Vagina (tissue), 2 donors: ENCODE measurements around the gene TAF3. TPM values are rescaled to one million over a fixed set of nuclear protein-coding genes. Genes with fewer than 3 reads are reported as not detected.
A peak's percentile ranks its signal among the peaks of the same experiment; 100 is the strongest.

Experiments
- DNase-seq, 2 donors: peaks; one replicate each; pipeline ENCODE4 v3.0.0-alpha.2; 2017; ENCODE audit errors: extremely low spot score in 2 of 2
- H3K27ac ChIP-seq: fragments of 200-600 bp; sonication (generic); one replicate; pipeline ENCODE4 v1.5.1; 2019
- H3K27me3 ChIP-seq: fragments of 200-600 bp; sonication (generic); one replicate; pipeline ENCODE4 v1.5.1; 2019
- H3K36me3 ChIP-seq, 2 donors: fragments of 200-600 bp; sonication (generic); one replicate each; pipeline ENCODE4 v1.5.1; 2017 to 2019
- H3K4me1 ChIP-seq: fragments of 200-600 bp; sonication (generic); one replicate; pipeline ENCODE4 v1.5.1; 2019
- H3K4me3 ChIP-seq, 2 donors: fragments of 200-600 bp; sonication (generic); 1 replicate in 1 of 2; 2 replicates in 1 of 2; pipeline ENCODE4 v1.5.1; 2016 to 2019
- H3K9me3 ChIP-seq: fragments of 200-600 bp; sonication (generic); one replicate; pipeline ENCODE4 v1.5.1; 2019
- CTCF ChIP-seq, 3 experiments: fragments of 450-650 bp in 2 of 3; fragments of 200-600 bp in 1 of 3; sonication (generic) in 1 of 3; IDR thresholded peaks; one replicate each; pipeline ENCODE4 v1.5.1; 2017 to 2019; ENCODE audit warnings: antibody characterized with exemption in 3 of 3, mild to moderate bottlenecking in 2 of 3, moderate library complexity in 2 of 3
- POLR2A ChIP-seq, 2 donors: fragments of 450-650 bp; IDR thresholded peaks; one replicate each; pipeline ENCODE4 v1.6.1; 2017; ENCODE audit warnings: antibody characterized with exemption in 2 of 2, mild to moderate bottlenecking in 2 of 2, moderate library complexity in 2 of 2
- POLR2AphosphoS5 ChIP-seq, 2 donors: sonication (generic); formaldehyde crosslinking; IDR thresholded peaks; one replicate each; pipeline ENCODE4 v1.9.0; 2017; ENCODE audit warnings: antibody characterized with exemption in 2 of 2, mild to moderate bottlenecking in 2 of 2, low read depth in 1 of 2; ENCODE audit not compliant: insufficient read depth in 1 of 2
- intact Hi-C: fragments of 100-400 bp; cut with DNase I; formaldehyde crosslinking; loops from one replicate; pipeline ENCODE4 v1.15.1; 2023
- total RNA-seq: library from RNA; depleted of rRNA; stranded (reverse); fragments of >200 nt; gene quantifications from one replicate; pipeline ENCODE4 v1.2.3, GENCODE V29; 2016

TAF3 gene
- total RNA-seq, 1 donor from 2014 or later = 9.8 TPM

GRCh38 chr10:8013006-8013405 lies 194.7 kb downstream of the TAF3 start:
- DNase-seq = no peak
- Histone ChIP-seq H3K4me1 (no peaks in the 10 kb centered on the region), H3K27ac (no peak overlapping the region), H3K4me3 (no peak overlapping the region), H3K36me3 (peaks cover 0 to 29% of the 10 kb centered on the region in 2 donors), H3K27me3 (no peaks in the 10 kb centered on the region), H3K9me3 (no peaks in the 10 kb centered on the region)
- intact Hi-C loops = no loop called here
- TF ChIP-seq POLR2A (IDR thresholded peaks at IDR 0.05) = no peak
- no peak for TF ChIP-seq POLR2AphosphoS5 (IDR thresholded peaks at IDR 0.05; ENCODE audit: insufficient read depth in 1 of 2, low read depth in 1 of 2)
- TF ChIP-seq CTCF (IDR thresholded peaks at IDR 0.05) = no peak

DNA sequence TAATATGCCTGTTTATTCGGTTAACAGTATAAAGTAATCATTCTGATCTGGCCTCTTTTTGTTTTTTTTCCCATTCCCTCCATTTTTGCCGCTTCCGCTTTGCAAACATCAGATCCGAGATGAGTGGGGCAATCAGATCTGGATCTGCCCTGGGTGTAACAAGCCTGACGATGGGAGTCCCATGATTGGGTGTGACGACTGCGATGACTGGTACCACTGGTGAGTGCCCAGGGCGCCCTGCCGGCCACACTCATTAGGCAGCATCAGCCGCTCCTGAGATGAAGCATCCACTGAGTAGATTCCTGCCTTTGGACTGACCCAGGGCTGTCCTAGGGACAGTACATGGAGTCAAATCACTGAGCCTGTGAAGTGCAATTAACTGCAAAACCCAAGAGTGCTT lies 195.3 kb downstream of the TAF3 start:
- no peak overlapping the region for H3K27ac ChIP-seq
- no peak for DNase-seq
- TF ChIP-seq CTCF (IDR thresholded peaks at IDR 0.05) (no peak), POLR2AphosphoS5 (IDR thresholded peaks at IDR 0.05; ENCODE audit: insufficient read depth in 1 of 2, low read depth in 1 of 2) (no peak), POLR2A (IDR thresholded peaks at IDR 0.05) (no peak)
- H3K36me3 ChIP-seq = peaks cover 0 to 29% of the 10 kb centered on the region in 2 donors
- H3K27me3 ChIP-seq = no peaks in the 10 kb centered on the region
- H3K9me3 ChIP-seq = no peaks in the 10 kb centered on the region
- no peaks in the 10 kb centered on the region for H3K4me1 ChIP-seq
- intact Hi-C loops = no loop called here
- no peak overlapping the region for H3K4me3 ChIP-seq

GRCh38 chr10:8014649-8015048 lies 196.3 kb downstream of the TAF3 start:
- H3K4me1 ChIP-seq = no peaks in the 10 kb centered on the region
- no peak for DNase-seq
- intact Hi-C loops = no loop called here
- no peaks in the 10 kb centered on the region for H3K9me3 ChIP-seq
- no peak overlapping the region for H3K27ac ChIP-seq
- H3K36me3 ChIP-seq = peaks cover 0 to 26% of the 10 kb centered on the region in 2 donors
- no peaks in the 10 kb centered on the region for H3K27me3 ChIP-seq
- TF ChIP-seq POLR2AphosphoS5 (IDR thresholded peaks at IDR 0.05; ENCODE audit: insufficient read depth in 1 of 2, low read depth in 1 of 2) (no peak), CTCF (IDR thresholded peaks at IDR 0.05) (no peak), POLR2A (IDR thresholded peaks at IDR 0.05) (no peak)
- no peak overlapping the region for H3K4me3 ChIP-seq

GRCh38 chr10:8017277-8017676 lies 199.0 kb downstream of the TAF3 start:
- DNase-seq = no peak
- Histone ChIP-seq H3K4me1 (no peaks in the 10 kb centered on the region), H3K36me3 (peaks cover 0 to 6% of the 10 kb centered on the region in 2 donors), H3K4me3 (no peak overlapping the region), H3K9me3 (no peaks in the 10 kb centered on the region), H3K27me3 (no peaks in the 10 kb centered on the region), H3K27ac (no peak overlapping the region)
- TF ChIP-seq CTCF (IDR thresholded peaks at IDR 0.05) (no peak), POLR2AphosphoS5 (IDR thresholded peaks at IDR 0.05; ENCODE audit: insufficient read depth in 1 of 2, low read depth in 1 of 2) (no peak), POLR2A (IDR thresholded peaks at IDR 0.05) (no peak)
- intact Hi-C loops = no loop called here

DNA sequence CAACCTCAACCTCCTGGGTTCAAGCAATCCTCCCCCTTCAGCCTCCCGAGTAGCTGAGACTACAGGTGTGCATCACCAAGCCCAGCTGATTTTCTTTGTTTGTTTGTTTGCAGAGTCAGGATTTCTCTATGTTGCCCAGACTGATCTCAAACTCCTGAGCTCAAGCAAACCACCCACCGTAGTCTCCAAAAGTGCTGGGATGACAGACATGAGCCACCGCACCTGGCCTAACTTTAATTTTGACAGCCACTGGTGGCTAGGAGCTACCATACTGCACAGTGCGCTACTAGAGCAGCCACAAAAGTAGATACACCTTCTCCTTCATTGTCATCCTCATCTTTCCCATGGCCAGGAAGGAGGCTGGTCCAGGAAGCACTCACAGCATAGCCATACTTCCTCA lies 205.0 kb downstream of the TAF3 start:
- no peak overlapping the region for H3K4me3 ChIP-seq
- H3K36me3 ChIP-seq = no peaks in the 10 kb centered on the region
- H3K27ac ChIP-seq = no peak overlapping the region
- H3K4me1 ChIP-seq = no peaks in the 10 kb centered on the region
- H3K9me3 ChIP-seq = no peaks in the 10 kb centered on the region
- intact Hi-C loops = no loop called here
- H3K27me3 ChIP-seq = no peaks in the 10 kb centered on the region
- TF ChIP-seq CTCF (IDR thresholded peaks at IDR 0.05) = no peak
- TF ChIP-seq POLR2AphosphoS5 (IDR thresholded peaks at IDR 0.05; ENCODE audit: insufficient read depth in 1 of 2, low read depth in 1 of 2) = no peak
- no peak for TF ChIP-seq POLR2A (IDR thresholded peaks at IDR 0.05)
- peak in 1 of 2 donors; percentile 60 for DNase-seq
